IMR-90 (cell line): ENCODE data around the gene BAZ2B. TPM values are rescaled to one million over a fixed set of nuclear protein-coding genes. Genes with fewer than 3 reads are reported as not detected.

Experiments
- ATAC-seq: fragments of 200-7000 bp; cut with Tn5 transposase; 2 replicates; pipeline ENCODE4 v1.9.1; 2020; ENCODE audit warnings: low read depth, mild to moderate bottlenecking, moderate library complexity
- BruUV-seq: library from RNA; stranded (reverse); fragments of 400-500 nt; replicated peaks from 2 replicates; lab custom pipeline; 2021; lab: Mats Ljungman, UMichigan
- CTCF ChIA-PET: fragments of 300-600 bp; formaldehyde crosslinking; extraction: SDS; loops from one replicate; lab custom pipeline; 2021; ENCODE audit warnings: antibody characterized with exemption; lab: Yijun Ruan, JAX
- POLR2A ChIA-PET: fragments of 300-600 bp; sonication (Branson Sonifier 250); formaldehyde crosslinking; loops from one replicate; lab custom pipeline; 2022; ENCODE audit warnings: antibody characterized with exemption; ENCODE audit not compliant: unreplicated experiment; lab: Charles Lee
- DNase-seq: peaks from one replicate; pipeline ENCODE4 v3.0.0; 2013
- H2AFZ ChIP-seq: replicated peaks from 2 replicates; pipeline ENCODE3; 2013; ENCODE audit warnings: low read length, mild to moderate bottlenecking; ENCODE audit not compliant: poor library complexity
- H2AK5ac ChIP-seq: 2 replicates; pipeline ENCODE4 v1.6.1; 2013; ENCODE audit warnings: low read depth, low read length, inconsistent platforms
- H2AK9ac ChIP-seq: replicated peaks from 2 replicates; pipeline ENCODE3; 2013; ENCODE audit warnings: mild to moderate bottlenecking, low read depth, low read length, moderate library complexity; ENCODE audit not compliant: poor library complexity
- H2BK120ac ChIP-seq: 2 replicates; pipeline ENCODE4 v1.6.1; 2013; ENCODE audit warnings: low read depth, low read length, inconsistent platforms
- H2BK15ac ChIP-seq: 3 replicates; pipeline ENCODE4 v1.6.1; 2013; ENCODE audit warnings: low read depth, low read length, inconsistent platforms
- H2BK20ac ChIP-seq: 2 replicates; pipeline ENCODE4 v1.6.1; 2013; ENCODE audit warnings: low read depth, mild to moderate bottlenecking, inconsistent platforms, low read length, moderate library complexity
- H2BK5ac ChIP-seq: 2 replicates; pipeline ENCODE4 v1.6.1; 2013; ENCODE audit warnings: mild to moderate bottlenecking, low read depth, low read length, inconsistent platforms; ENCODE audit not compliant: poor library complexity, severe bottlenecking
- H3K14ac ChIP-seq: replicated peaks from 2 replicates; pipeline ENCODE4 v1.6.1; 2013; ENCODE audit warnings: low read depth, low read length, inconsistent platforms
- H3K18ac ChIP-seq: 2 replicates; pipeline ENCODE4 v1.6.1; 2013; ENCODE audit warnings: low read depth, low read length, control low read depth
- H3K23ac ChIP-seq: 2 replicates; pipeline ENCODE4 v1.6.1; 2013; ENCODE audit warnings: low read depth, low read length, inconsistent platforms
- H3K27ac ChIP-seq: 2 replicates; pipeline ENCODE4 v1.5.1; 2013; ENCODE audit warnings: mild to moderate bottlenecking, control low read depth, low read length; ENCODE audit not compliant: insufficient read depth
- H3K27me3 ChIP-seq: 2 replicates; pipeline ENCODE4 v1.6.1; 2013; ENCODE audit warnings: low read length; ENCODE audit not compliant: control insufficient read depth, insufficient read depth
- H3K36me3 ChIP-seq: 2 replicates; pipeline ENCODE4 v1.6.1; 2013; ENCODE audit warnings: low read length, mixed read lengths; ENCODE audit not compliant: control insufficient read depth, insufficient read depth
- H3K4ac ChIP-seq: 2 replicates; pipeline ENCODE4 v1.6.1; 2013; ENCODE audit warnings: low read depth, low read length, inconsistent platforms
- H3K4me1 ChIP-seq: 2 replicates; pipeline ENCODE4 v1.6.1; 2013; ENCODE audit warnings: low read length, mixed read lengths; ENCODE audit not compliant: control insufficient read depth, insufficient read depth
- H3K4me2 ChIP-seq: 2 replicates; pipeline ENCODE4 v1.6.1; 2013; ENCODE audit warnings: low read depth, mild to moderate bottlenecking, control low read depth, low read length, moderate library complexity
- H3K4me3 ChIP-seq: 2 replicates; pipeline ENCODE4 v1.5.1; 2013; ENCODE audit warnings: low read depth, mild to moderate bottlenecking, control low read depth, low read length, moderate library complexity; ENCODE audit not compliant: insufficient read depth
- H3K56ac ChIP-seq: 2 replicates; pipeline ENCODE4 v1.6.1; 2013; ENCODE audit warnings: low read length, inconsistent platforms; ENCODE audit not compliant: insufficient read depth; ENCODE audit errors: extremely low read depth
- H3K79me1 ChIP-seq, 2 experiments: 2 replicates each; pipeline ENCODE4 v1.6.1; 2013; ENCODE audit warnings: low read length in 2 of 2, inconsistent platforms in 1 of 2, low read depth in 1 of 2
- H3K9ac ChIP-seq: 2 replicates; pipeline ENCODE4 v1.6.1; 2013; ENCODE audit warnings: low read depth, low read length, control low read depth
- H3K9me1 ChIP-seq: 2 replicates; pipeline ENCODE4 v1.6.1; 2013; ENCODE audit warnings: low read length, inconsistent platforms; ENCODE audit not compliant: insufficient read depth
- H3K9me3 ChIP-seq: 2 replicates; pipeline ENCODE4 v1.6.1; 2013; ENCODE audit warnings: low read length; ENCODE audit not compliant: control insufficient read depth, insufficient read depth
- H4K20me1 ChIP-seq: 2 replicates; pipeline ENCODE4 v1.6.1; 2013; ENCODE audit warnings: low read length, inconsistent platforms; ENCODE audit not compliant: insufficient read depth
- H4K5ac ChIP-seq: 2 replicates; pipeline ENCODE4 v1.6.1; 2013; ENCODE audit warnings: mild to moderate bottlenecking, low read depth, low read length, control low read depth
- H4K8ac ChIP-seq, 2 experiments: 2 replicates each; pipeline ENCODE4 v1.6.1; 2013; ENCODE audit warnings: low read depth in 2 of 2, low read length in 2 of 2, control low read depth in 1 of 2, inconsistent platforms in 1 of 2
- H4K91ac ChIP-seq: 2 replicates; pipeline ENCODE4 v1.6.1; 2013; ENCODE audit warnings: low read depth, low read length, inconsistent platforms; ENCODE audit not compliant: insufficient read depth
- CEBPB ChIP-seq: IDR thresholded peaks from 2 replicates; pipeline ENCODE4 v1.6.1; 2012; ENCODE audit warnings: low read depth, low read length, improper control_type of control experiment
- CHD1 ChIP-seq: IDR thresholded peaks from 2 replicates; pipeline ENCODE4 v1.6.1; 2012; ENCODE audit warnings: low read depth, low read length, improper control_type of control experiment
- FOS ChIP-seq: fragments of 150-350 bp; IDR thresholded peaks from 2 replicates; pipeline ENCODE4 v1.6.1; 2016; ENCODE audit warnings: low read depth, low read length
- MAFK ChIP-seq: IDR thresholded peaks from 2 replicates; pipeline ENCODE4 v1.6.1; 2012; ENCODE audit warnings: low read depth, low read length, improper control_type of control experiment
- MAZ ChIP-seq: IDR thresholded peaks from 2 replicates; pipeline ENCODE4 v1.6.1; 2012; ENCODE audit warnings: low read depth, mild to moderate bottlenecking, low read length, improper control_type of control experiment, moderate library complexity, borderline replicate concordance
- POLR2A ChIP-seq: IDR thresholded peaks from 2 replicates; pipeline ENCODE4 v1.6.1; 2012; ENCODE audit warnings: mild to moderate bottlenecking, low read depth, low read length
- RAD21 ChIP-seq: IDR thresholded peaks from 2 replicates; pipeline ENCODE4 v1.6.1; 2012; ENCODE audit warnings: low read length, improper control_type of control experiment
- RCOR1 ChIP-seq: IDR thresholded peaks from 2 replicates; pipeline ENCODE4 v1.6.1; 2012; ENCODE audit warnings: mild to moderate bottlenecking, low read length, improper control_type of control experiment; ENCODE audit not compliant: insufficient replicate concordance
- RFX5 ChIP-seq: IDR thresholded peaks from 2 replicates; pipeline ENCODE4 v1.8.0; 2012; ENCODE audit warnings: low read depth, mild to moderate bottlenecking, low read length, moderate library complexity
- SMC3 ChIP-seq: fragments of 150-350 bp; IDR thresholded peaks from 2 replicates; pipeline ENCODE4 v1.6.1; 2016; ENCODE audit warnings: low read depth, mild to moderate bottlenecking, antibody characterized with exemption, low read length, moderate library complexity
- dilution Hi-C: fragments of 300-500 bp; cut with HindIII; formaldehyde crosslinking; loops from one replicate; pipeline ENCODE4 v1.14.3; 2018; ENCODE audit warnings: low sequenced_read_pairs; ENCODE audit not compliant: unreplicated experiment
- in situ Hi-C: fragments of 300-500 bp; cut with MboI; formaldehyde crosslinking; loops from 3 replicates; pipeline ENCODE4 v1.14.3; 2019; ENCODE audit warnings: low sequenced_read_pairs, inconsistent platforms, mixed read lengths
- intact Hi-C: fragments of 100-400 bp; cut with micrococcal nuclease; formaldehyde crosslinking; loops from 2 replicates; pipeline ENCODE4 v1.10.0; 2022
- polyA plus RNA-seq, 3 experiments: library from polyadenylated mRNA; depleted of rRNA; stranded (reverse); fragments of >200 nt; gene quantifications; 2 replicates each; pipeline ENCODE4 v1.2.3, GENCODE V29; 2012; ENCODE audit warnings: low replicate concordance in 1 of 3
- total RNA-seq: library from RNA; depleted of rRNA; stranded (reverse); fragments of >200 nt; gene quantifications from 2 replicates; pipeline ENCODE4 v1.2.3, GENCODE V29; 2012
- TF ChIP-seq, protein P1 (sequence below): fragments of 150-350 bp; IDR thresholded peaks from 2 replicates; pipeline ENCODE4 v1.6.1; 2016; ENCODE audit warnings: low read depth, mild to moderate bottlenecking, low read length, moderate library complexity, borderline replicate concordance

BAZ2B gene
- total and polyA plus RNA-seq, 2 of the 4 experiments (the other 2 are of a cell fraction): 8.9 to 42.1 TPM

DNA sequence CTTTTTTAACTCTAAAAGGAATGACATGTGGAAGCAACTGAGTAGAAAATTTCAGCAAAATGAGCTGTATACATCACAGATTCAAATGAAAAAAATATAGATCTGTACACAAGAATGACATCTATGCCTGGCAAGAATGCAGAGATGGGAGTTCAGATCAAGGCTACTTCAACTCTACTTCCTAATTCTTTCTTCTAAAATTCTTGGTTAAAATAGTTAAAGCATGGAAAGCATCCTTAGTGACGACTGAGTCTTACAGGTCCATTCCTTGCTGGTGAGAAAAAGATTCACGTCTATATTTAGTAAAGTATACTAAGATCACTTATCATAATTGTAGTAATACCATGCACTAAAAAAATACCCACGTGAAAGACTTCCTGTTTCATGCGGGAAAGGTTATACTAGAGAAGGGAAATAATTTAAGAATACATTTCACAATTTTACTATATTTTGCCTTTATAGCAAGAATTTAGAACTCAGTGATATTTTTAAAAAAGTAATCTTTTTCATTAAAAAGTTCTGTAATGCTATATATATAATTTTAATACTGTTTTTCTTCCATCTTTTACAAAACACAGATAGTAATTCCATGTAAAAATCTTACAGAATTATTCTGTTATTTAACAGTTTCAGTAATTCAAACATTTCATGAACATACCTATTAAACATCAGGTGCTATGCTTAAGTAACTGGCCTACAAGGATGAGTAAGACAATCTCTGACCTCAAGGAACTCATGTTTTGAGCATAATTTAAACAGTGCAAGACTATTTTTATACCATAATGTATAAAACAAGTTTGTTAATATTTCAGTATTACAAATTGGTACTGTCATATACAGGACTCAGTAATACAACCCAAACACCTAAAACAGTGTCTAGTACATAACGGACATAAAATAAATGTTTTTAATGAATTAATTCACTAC, 159.6 kb downstream of the BAZ2B start (continued):
- no peak for TF ChIP-seq CHD1
- no peak for TF ChIP-seq FOS

DNA sequence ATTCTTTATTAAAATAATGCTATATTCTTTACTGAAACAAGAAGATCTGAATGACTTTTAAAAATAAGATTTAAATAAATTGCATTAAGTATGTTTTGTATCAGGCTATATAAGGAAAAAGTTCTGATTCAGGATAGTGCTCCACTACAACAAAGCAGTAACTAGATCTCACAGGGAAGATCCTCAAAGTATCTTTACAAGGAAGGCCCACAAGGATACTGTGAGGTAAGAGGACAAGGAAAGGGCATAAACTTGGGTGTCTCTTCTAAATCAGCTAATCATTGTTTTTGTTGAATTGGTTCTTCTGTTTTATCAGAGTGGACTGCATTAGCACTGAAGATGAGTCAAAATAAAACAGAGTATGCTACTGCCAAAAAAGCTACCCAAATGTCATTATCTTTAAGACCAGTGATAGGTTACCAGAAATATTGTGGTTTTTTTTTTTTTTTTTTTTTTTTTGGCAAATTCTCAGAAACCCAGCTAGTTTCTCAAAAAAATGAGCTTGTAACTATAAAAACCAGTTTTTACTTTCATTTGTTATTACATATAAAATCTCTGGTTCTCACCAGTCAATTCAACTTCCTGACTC, 160.9 kb downstream of the BAZ2B start:
- Histone ChIP-seq H2BK120ac (no peak overlapping the region), H3K4me3 (no peak overlapping the region)

More for the DNA sequence above, 160.9 kb downstream of the BAZ2B start:
- no peak overlapping the region for H2AFZ ChIP-seq
- no peak overlapping the region; the same call in 1 of the 2 replicates for H3K23ac ChIP-seq
- H2AK5ac ChIP-seq: no peak overlapping the region
- no peak overlapping the region for H3K9ac ChIP-seq
- H3K4ac ChIP-seq: no peak overlapping the region
- no peak overlapping the region for H3K18ac ChIP-seq
- no peak overlapping the region for H2BK20ac ChIP-seq
- dilution Hi-C loops: no loop called here
- peaks cover 2% of the 10 kb centered on the region for H3K4me1 ChIP-seq
- DNase-seq (no peak), ATAC-seq (no peak)
- H3K14ac ChIP-seq: no peak overlapping the region
- H3K36me3 ChIP-seq: peaks cover 3% of the 10 kb centered on the region; the same call in 1 of the 2 replicates
- no peaks in the 10 kb centered on the region; the same call in 1 of the 2 replicates for H4K20me1 ChIP-seq
- no peaks in the 10 kb centered on the region for H3K9me3 ChIP-seq
- ChIA-PET CTCF (interaction anchor here (0.8 kb wide), 1 partner anchor 63 kb away, joined by 3 read pairs; no protein-coding TSS in a partner anchor), POLR2A (no interaction called here)
- intact Hi-C loops: no loop called here
- H2BK5ac ChIP-seq: no peak overlapping the region
- no peak overlapping the region for H4K5ac ChIP-seq
- no peaks in the 10 kb centered on the region for H3K9me1 ChIP-seq
- TF ChIP-seq CEBPB (no peak), POLR2A (no peak), CHD1 (no peak), MAFK (no peak), MAZ (no peak), SMC3 (no peak), RCOR1 (no peak), FOS (no peak), RAD21 (no peak), RFX5 (no peak)
- TF ChIP-seq, protein P1, sequence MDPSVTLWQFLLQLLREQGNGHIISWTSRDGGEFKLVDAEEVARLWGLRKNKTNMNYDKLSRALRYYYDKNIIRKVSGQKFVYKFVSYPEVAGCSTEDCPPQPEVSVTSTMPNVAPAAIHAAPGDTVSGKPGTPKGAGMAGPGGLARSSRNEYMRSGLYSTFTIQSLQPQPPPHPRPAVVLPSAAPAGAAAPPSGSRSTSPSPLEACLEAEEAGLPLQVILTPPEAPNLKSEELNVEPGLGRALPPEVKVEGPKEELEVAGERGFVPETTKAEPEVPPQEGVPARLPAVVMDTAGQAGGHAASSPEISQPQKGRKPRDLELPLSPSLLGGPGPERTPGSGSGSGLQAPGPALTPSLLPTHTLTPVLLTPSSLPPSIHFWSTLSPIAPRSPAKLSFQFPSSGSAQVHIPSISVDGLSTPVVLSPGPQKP: no peak
- H3K79me1 ChIP-seq: peaks cover 3 to 8% of the 10 kb centered on the region in 2 experiments; a peak in 2 of 4 replicates
- in situ Hi-C loops: no loop called here
- H4K91ac ChIP-seq: no peak overlapping the region
- no peak overlapping the region for H3K4me2 ChIP-seq
- no TSS peak for BruUV-seq
- H4K8ac ChIP-seq: no peak overlapping the region
- no peak overlapping the region for H2BK15ac ChIP-seq
- no peaks in the 10 kb centered on the region for H3K27me3 ChIP-seq
- no peak overlapping the region for H2AK9ac ChIP-seq
- no peak overlapping the region for H3K56ac ChIP-seq
- no peak overlapping the region for H3K27ac ChIP-seq
